Dedifferentiated amniotic fluid mesenchymal stem cell (primary cell): ENCODE results near the gene HTRA3.

Experiments used
- DNase-seq: peaks from one replicate; pipeline ENCODE4 v3.0.0-alpha.2; 2016; ENCODE audit errors: extremely low spot score

Gene HTRA3

GRCh38 chr4:8292478-8293107 is 23.0 kb downstream of the HTRA3 start:
- no peak for DNase-seq

GRCh38 chr4:8293131-8293975 is 23.8 kb downstream of the HTRA3 start:
- no peak for DNase-seq

- no peak for DNase-seq
Observed at GRCh38 chr4:8294036-8294435, 24.5 kb downstream of the HTRA3 start.

GRCh38 chr4:8294775-8295174 is 25.2 kb downstream of the HTRA3 start:
- no peak for DNase-seq

- DNase-seq, result no peak
Observed at GRCh38 chr4:8295471-8295870, 25.9 kb downstream of the HTRA3 start.

GRCh38 chr4:8296491-8296890 is 26.9 kb downstream of the HTRA3 start:
- DNase-seq, result no peak

GRCh38 chr4:8297141-8297601 is 27.6 kb downstream of the HTRA3 start:
- no peak for DNase-seq

- DNase-seq, result no peak
Observed at GRCh38 chr4:8297691-8298485, 28.3 kb downstream of the HTRA3 start.

- DNase-seq, result no peak
Observed at GRCh38 chr4:8300832-8301231, 31.3 kb downstream of the HTRA3 start.

GRCh38 chr4:8301851-8302730 is 32.5 kb downstream of the HTRA3 start:
- no peak for DNase-seq

- DNase-seq, result no peak
Observed at GRCh38 chr4:8303081-8303480, 33.5 kb downstream of the HTRA3 start.

GRCh38 chr4:8303485-8304281 is 34.1 kb downstream of the HTRA3 start:
- DNase-seq, result peak; percentile 62

- no peak for DNase-seq
Observed at GRCh38 chr4:8304827-8305695, 35.5 kb downstream of the HTRA3 start.

- DNase-seq, result no peak
Observed at GRCh38 chr4:8305851-8306471, 36.4 kb downstream of the HTRA3 start.

GRCh38 chr4:8306511-8307021 is 37.0 kb downstream of the HTRA3 start:
- no peak for DNase-seq

GRCh38 chr4:8307121-8307520 is 37.6 kb downstream of the HTRA3 start:
- no peak for DNase-seq

GRCh38 chr4:8307714-8308113 is 38.2 kb downstream of the HTRA3 start:
- DNase-seq, result no peak

- DNase-seq, result no peak
Observed at GRCh38 chr4:8308144-8308543, 38.6 kb downstream of the HTRA3 start.
